Loucy (cell line): ENCODE results near the gene TUBA4A.

ENCODE experiments used
- H2AFZ ChIP-seq: fragments of 200-600 bp; sonication (generic); 2 replicates; pipeline ENCODE4 v1.6.0; 2016; ENCODE audit warnings: antibody characterized with exemption, mild to moderate bottlenecking, low read length, moderate library complexity
- H3F3A ChIP-seq: fragments of 200-600 bp; 2 replicates; pipeline ENCODE4 v1.6.0; 2016; ENCODE audit warnings: antibody characterized with exemption, low read depth, mild to moderate bottlenecking
- H3K27me3 ChIP-seq: fragments of 200-600 bp; sonication (generic); 2 replicates; pipeline ENCODE4 v1.6.1; 2014; ENCODE audit warnings: low read length, mild to moderate bottlenecking; ENCODE audit not compliant: insufficient read depth, poor library complexity, severe bottlenecking
- H3K36me3 ChIP-seq: fragments of 200-600 bp; sonication (generic); 2 replicates; pipeline ENCODE4 v1.6.1; 2016; ENCODE audit warnings: low read length; ENCODE audit not compliant: insufficient read depth
- H3K4me1 ChIP-seq: fragments of 200-600 bp; sonication (generic); 2 replicates; pipeline ENCODE4 v1.5.1; 2014; ENCODE audit warnings: low read length, mild to moderate bottlenecking; ENCODE audit not compliant: insufficient read depth, poor library complexity, severe bottlenecking
- H3K4me2 ChIP-seq: fragments of 200-600 bp; sonication (generic); 2 replicates; pipeline ENCODE4 v1.6.0; 2014; ENCODE audit warnings: antibody characterized with exemption, low read length, low read depth, mild to moderate bottlenecking; ENCODE audit not compliant: poor library complexity, severe bottlenecking
- H3K4me3 ChIP-seq: fragments of 200-600 bp; sonication (generic); 2 replicates; pipeline ENCODE4 v1.5.1; 2014; ENCODE audit warnings: low read length, mild to moderate bottlenecking, mixed read lengths; ENCODE audit not compliant: poor library complexity, severe bottlenecking
- H3K79me2 ChIP-seq: fragments of 200-600 bp; sonication (generic); 2 replicates; pipeline ENCODE4 v1.6.1; 2014; ENCODE audit warnings: low read length; ENCODE audit not compliant: insufficient read depth
- H3K9ac ChIP-seq: fragments of 200-600 bp; sonication (generic); 2 replicates; pipeline ENCODE4 v1.6.0; 2014; ENCODE audit warnings: mild to moderate bottlenecking, low read depth, low read length, moderate library complexity; ENCODE audit not compliant: poor library complexity, severe bottlenecking
- H3K9me2 ChIP-seq: fragments of 200-600 bp; sonication (generic); replicated peaks from 2 replicates; pipeline ENCODE4 v1.6.1; 2016; ENCODE audit warnings: low read depth, low read length, mixed read lengths
- H3K9me3 ChIP-seq: fragments of 200-600 bp; sonication (generic); 2 replicates; pipeline ENCODE4 v1.6.1; 2014; ENCODE audit warnings: mild to moderate bottlenecking, antibody characterized with exemption, low read length, low read depth; ENCODE audit not compliant: insufficient read depth
- H4K20me1 ChIP-seq: fragments of 200-600 bp; sonication (generic); 2 replicates; pipeline ENCODE4 v1.6.0; 2014; ENCODE audit warnings: antibody characterized with exemption, low read length, mild to moderate bottlenecking; ENCODE audit not compliant: insufficient read depth, poor library complexity, severe bottlenecking
- CTCF ChIP-seq: fragments of 200-600 bp; sonication (generic); conservative IDR thresholded peaks from 2 replicates; pipeline ENCODE4 v1.5.1; 2014; ENCODE audit warnings: mild to moderate bottlenecking, antibody characterized with exemption, low read length
- EZH2phosphoT487 ChIP-seq: fragments of 200-600 bp; IDR thresholded peaks from 2 replicates; pipeline ENCODE4 v1.6.1; 2018; ENCODE audit warnings: antibody characterized with exemption, mild to moderate bottlenecking, moderate library complexity, borderline replicate concordance

Gene TUBA4A

GRCh38 chr2:219299372-219299760 is 45.6 kb upstream of the TUBA4A start:
- Histone ChIP-seq H3F3A (no peaks in the 10 kb centered on the region), H3K9ac (no peak overlapping the region), H3K4me1 (peaks cover 6% of the 10 kb centered on the region), H3K36me3 (no peaks in the 10 kb centered on the region), H3K79me2 (no peaks in the 10 kb centered on the region), H3K4me2 (peak overlapping the region; percentile 43), H4K20me1 (no peaks in the 10 kb centered on the region), H3K9me3 (no peaks in the 10 kb centered on the region), H3K9me2 (no peaks in the 10 kb centered on the region), H3K27me3 (peaks cover 12% of the 10 kb centered on the region), H2AFZ (no peak overlapping the region), H3K4me3 (peak overlapping the region; percentile 31)
- TF ChIP-seq CTCF: no peak
- TF ChIP-seq EZH2phosphoT487: no peak

DNA sequence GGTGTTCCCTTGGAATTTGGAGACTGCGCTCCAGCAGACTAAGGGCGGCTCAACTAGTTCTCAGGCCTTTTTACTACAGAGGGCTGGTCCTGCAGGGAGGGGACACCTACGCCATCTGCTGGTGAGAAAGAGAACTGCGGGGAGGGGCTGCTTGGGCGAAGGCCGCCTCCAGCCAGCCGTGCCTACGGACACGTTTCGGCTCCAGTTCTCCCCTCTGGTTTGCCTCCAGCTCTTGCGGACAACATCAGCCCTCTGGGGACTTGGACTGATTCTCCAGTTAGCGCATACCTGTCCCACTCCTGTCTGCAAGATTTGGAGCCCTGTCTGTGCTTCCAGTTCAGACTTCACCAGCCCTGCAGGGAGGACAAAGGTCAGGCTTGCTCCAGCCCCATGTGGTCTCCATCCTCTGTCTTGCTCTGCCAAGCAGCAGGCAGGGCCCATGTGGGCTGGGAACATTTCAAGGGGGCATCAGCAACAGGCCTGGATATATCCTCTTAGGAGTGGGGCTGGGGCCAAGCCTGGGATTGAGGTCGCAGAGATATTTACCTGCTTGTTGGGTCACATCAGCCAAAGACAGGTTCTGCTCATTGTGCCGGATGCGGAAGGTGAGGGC is 45.1 kb upstream of the TUBA4A start:
- Histone ChIP-seq H3K9ac (no peak overlapping the region), H3K9me2 (no peaks in the 10 kb centered on the region), H3K27me3 (peaks cover 12% of the 10 kb centered on the region), H3K36me3 (no peaks in the 10 kb centered on the region), H3K4me2 (peak overlapping the region; percentile 43), H3K4me1 (peaks cover 10% of the 10 kb centered on the region), H3F3A (no peaks in the 10 kb centered on the region), H3K9me3 (no peaks in the 10 kb centered on the region), H4K20me1 (no peaks in the 10 kb centered on the region), H3K4me3 (peak overlapping the region; percentile 31), H2AFZ (peak overlapping the region; percentile 38; the same call in 1 of the 2 replicates), H3K79me2 (no peaks in the 10 kb centered on the region)
- TF ChIP-seq CTCF (peak; percentile 87), EZH2phosphoT487 (no peak)

- Histone ChIP-seq H3K36me3 (no peaks in the 10 kb centered on the region), H3K4me3 (no peak overlapping the region), H3K9me2 (no peaks in the 10 kb centered on the region), H3K4me1 (peaks cover 10% of the 10 kb centered on the region), H3K9ac (no peak overlapping the region), H3K4me2 (no peak overlapping the region), H3K9me3 (no peaks in the 10 kb centered on the region), H4K20me1 (no peaks in the 10 kb centered on the region), H3K79me2 (no peaks in the 10 kb centered on the region), H2AFZ (no peak overlapping the region), H3F3A (no peaks in the 10 kb centered on the region), H3K27me3 (peaks cover 12% of the 10 kb centered on the region)
- TF ChIP-seq EZH2phosphoT487 (no peak), CTCF (no peak)
These were observed 44.2 kb upstream of the TUBA4A start for GRCh38 chr2:219297766-219298456.
